Activated B cell treated with CpG ODN at 0.5 μM for 24 hours (primary cell): ENCODE measurements around the gene C22orf39. TPM values are rescaled to one million over a fixed set of nuclear protein-coding genes. Genes with fewer than 3 reads are reported as not detected.

Experiments used
- ATAC-seq: fragments of 200-7000 bp; cut with Tn5 transposase; one replicate; pipeline ENCODE4 v1.10.0; 2021; ENCODE audit warnings: low read depth, mild to moderate bottlenecking, moderate library complexity
- CTCF ChIA-PET: fragments of 350-600 bp; sonication (Branson Sonifier 250); formaldehyde crosslinking; loops from one replicate; lab custom pipeline; 2021; ENCODE audit warnings: antibody characterized with exemption; lab: Charles Lee
- POLR2A ChIA-PET: fragments of 350-600 bp; sonication (Branson Sonifier 250); formaldehyde crosslinking; loops from one replicate; lab custom pipeline; 2021; ENCODE audit warnings: antibody characterized with exemption; lab: Charles Lee
- DNase-seq: peaks from one replicate; pipeline ENCODE4 v3.0.0; 2022
- H3K27ac Mint-ChIP-seq: one replicate; pipeline ENCODE4 v1.8.0; 2020; ENCODE audit warnings: mixed read lengths
- H3K27me3 Mint-ChIP-seq: one replicate; pipeline ENCODE4 v1.8.0; 2021; ENCODE audit warnings: mixed read lengths
- H3K36me3 Mint-ChIP-seq: one replicate; pipeline ENCODE4 v1.8.0; 2021; ENCODE audit warnings: low read depth, mixed read lengths
- H3K4me1 Mint-ChIP-seq: one replicate; pipeline ENCODE4 v1.8.0; 2021; ENCODE audit warnings: mixed read lengths
- H3K4me3 Mint-ChIP-seq: one replicate; pipeline ENCODE4 v1.8.0; 2020; ENCODE audit warnings: mild to moderate bottlenecking, mixed read lengths
- H3K9me3 Mint-ChIP-seq: one replicate; pipeline ENCODE4 v1.8.0; 2020; ENCODE audit warnings: mixed read lengths
- intact Hi-C: fragments of 100-400 bp; cut with micrococcal nuclease; formaldehyde crosslinking; loops from one replicate; pipeline ENCODE4 v1.15.1; 2024
- total RNA-seq: library from RNA; stranded (reverse); gene quantifications from 2 replicates; pipeline ENCODE4 v1.2.3, GENCODE V29; 2022
- TF ChIP-seq, protein P1 (sequence below): fragments of 200-600 bp; IDR thresholded peaks from one replicate; pipeline ENCODE4 v1.8.0; 2022; ENCODE audit warnings: antibody characterized with exemption, mild to moderate bottlenecking

The C22orf39 gene
- total RNA-seq, 1 donor from 2014 or later = 43.0 TPM

DNA sequence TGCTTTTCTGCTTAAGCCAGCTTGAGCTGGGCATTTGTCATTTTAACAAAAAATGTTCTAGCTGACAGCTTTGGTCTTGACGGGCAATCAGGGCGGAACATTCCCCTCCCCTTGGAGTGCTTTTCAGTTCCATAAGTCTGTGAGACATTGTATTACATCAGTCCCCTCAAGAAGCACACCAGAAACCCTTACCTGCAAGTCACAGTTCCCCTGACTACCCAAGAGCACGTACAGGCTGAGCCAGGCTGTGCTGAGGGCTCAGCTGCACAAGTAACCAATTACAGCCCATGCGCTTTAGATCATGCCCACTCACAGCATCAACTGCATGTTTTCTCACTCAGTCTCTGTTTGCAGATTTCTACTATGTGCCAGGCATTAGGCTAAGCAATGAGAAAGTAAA, 35.0 kb downstream of the C22orf39 start:
- no peak overlapping the region for H3K4me3 Mint-ChIP-seq
- H3K27ac Mint-ChIP-seq = no peak overlapping the region
- ChIA-PET POLR2A (no interaction called here), CTCF (no interaction called here)
- no peak for DNase-seq
- H3K9me3 Mint-ChIP-seq = no peaks in the 10 kb centered on the region
- peaks cover 17% of the 10 kb centered on the region for H3K4me1 Mint-ChIP-seq
- peaks cover 52% of the 10 kb centered on the region for H3K36me3 Mint-ChIP-seq
- H3K27me3 Mint-ChIP-seq = no peaks in the 10 kb centered on the region
- TF ChIP-seq, protein P1, sequence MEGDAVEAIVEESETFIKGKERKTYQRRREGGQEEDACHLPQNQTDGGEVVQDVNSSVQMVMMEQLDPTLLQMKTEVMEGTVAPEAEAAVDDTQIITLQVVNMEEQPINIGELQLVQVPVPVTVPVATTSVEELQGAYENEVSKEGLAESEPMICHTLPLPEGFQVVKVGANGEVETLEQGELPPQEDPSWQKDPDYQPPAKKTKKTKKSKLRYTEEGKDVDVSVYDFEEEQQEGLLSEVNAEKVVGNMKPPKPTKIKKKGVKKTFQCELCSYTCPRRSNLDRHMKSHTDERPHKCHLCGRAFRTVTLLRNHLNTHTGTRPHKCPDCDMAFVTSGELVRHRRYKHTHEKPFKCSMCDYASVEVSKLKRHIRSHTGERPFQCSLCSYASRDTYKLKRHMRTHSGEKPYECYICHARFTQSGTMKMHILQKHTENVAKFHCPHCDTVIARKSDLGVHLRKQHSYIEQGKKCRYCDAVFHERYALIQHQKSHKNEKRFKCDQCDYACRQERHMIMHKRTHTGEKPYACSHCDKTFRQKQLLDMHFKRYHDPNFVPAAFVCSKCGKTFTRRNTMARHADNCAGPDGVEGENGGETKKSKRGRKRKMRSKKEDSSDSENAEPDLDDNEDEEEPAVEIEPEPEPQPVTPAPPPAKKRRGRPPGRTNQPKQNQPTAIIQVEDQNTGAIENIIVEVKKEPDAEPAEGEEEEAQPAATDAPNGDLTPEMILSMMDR = no peak
- ATAC-seq = no peak
- intact Hi-C loops = no loop called here

DNA sequence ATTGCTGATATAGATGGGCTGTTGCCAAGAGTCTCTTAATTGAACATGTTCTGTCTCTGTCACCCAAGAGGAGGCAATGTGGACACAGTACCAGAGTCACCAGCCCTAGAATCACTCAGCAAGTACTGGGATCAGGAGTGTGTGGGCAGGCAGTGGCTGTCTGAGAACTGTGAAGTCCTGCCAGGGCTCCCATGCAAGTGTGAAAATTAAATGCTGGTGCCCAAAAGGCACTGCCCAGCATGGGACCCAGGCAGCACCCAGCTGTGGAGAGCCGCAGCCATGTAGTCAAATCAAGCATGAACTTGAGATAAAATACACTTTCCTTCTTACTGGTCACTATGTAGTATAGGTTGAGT, 35.8 kb downstream of the C22orf39 start:
- ChIA-PET POLR2A (no interaction called here), CTCF (no interaction called here)
- H3K4me3 Mint-ChIP-seq = no peak overlapping the region
- no peaks in the 10 kb centered on the region for H3K27me3 Mint-ChIP-seq
- H3K36me3 Mint-ChIP-seq = peaks cover 58% of the 10 kb centered on the region
- peaks cover 17% of the 10 kb centered on the region for H3K4me1 Mint-ChIP-seq
- no peaks in the 10 kb centered on the region for H3K9me3 Mint-ChIP-seq
- intact Hi-C loops = no loop called here
- H3K27ac Mint-ChIP-seq = no peak overlapping the region
- TF ChIP-seq, protein P1 = no peak
- ATAC-seq (no peak), DNase-seq (no peak)

DNA sequence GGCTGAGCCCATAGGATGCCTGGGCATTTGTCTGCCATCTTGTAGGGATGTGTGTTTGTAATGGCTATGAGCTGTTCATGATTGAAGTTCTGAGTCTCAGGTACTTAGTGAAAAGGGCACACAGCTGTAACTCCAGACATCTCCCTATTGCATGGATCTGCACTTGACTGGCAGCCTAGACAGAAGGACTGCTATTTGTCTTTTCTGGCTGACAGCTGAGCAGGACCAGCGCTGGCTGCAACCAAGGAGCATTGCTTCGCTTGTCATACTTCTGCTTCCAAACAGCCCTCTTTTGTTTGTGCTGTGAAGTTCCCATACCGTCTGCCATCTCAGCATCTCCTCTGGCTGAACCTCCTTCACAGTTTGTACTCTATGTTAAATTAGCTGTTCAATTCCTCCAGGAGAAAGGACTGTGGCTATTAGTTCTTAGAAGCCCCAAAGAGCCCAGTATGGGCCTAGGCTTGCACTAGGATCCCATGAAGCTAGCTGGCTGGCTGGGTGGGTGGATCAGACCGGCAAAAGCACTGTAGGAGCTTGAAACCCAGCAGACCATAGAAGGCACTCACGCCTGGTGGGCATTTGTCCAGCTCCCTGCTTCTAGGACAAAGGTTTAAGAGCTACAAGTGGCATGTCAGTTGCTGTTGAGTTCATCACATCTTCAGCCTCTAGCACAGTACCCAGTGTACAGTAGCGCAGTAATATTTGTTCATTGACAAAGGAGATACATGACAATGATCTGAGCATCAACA, 36.4 kb downstream of the C22orf39 start:
- Mint-ChIP-seq H3K27ac (no peak overlapping the region), H3K4me3 (no peak overlapping the region), H3K4me1 (peaks cover 14% of the 10 kb centered on the region), H3K27me3 (no peaks in the 10 kb centered on the region), H3K36me3 (peaks cover 63% of the 10 kb centered on the region), H3K9me3 (no peaks in the 10 kb centered on the region)
- CTCF ChIA-PET = no interaction called here
- intact Hi-C loops = no loop called here
- no peak for DNase-seq
- TF ChIP-seq, protein P1 = no peak
- ATAC-seq = no peak
- POLR2A ChIA-PET = no interaction called here

DNA sequence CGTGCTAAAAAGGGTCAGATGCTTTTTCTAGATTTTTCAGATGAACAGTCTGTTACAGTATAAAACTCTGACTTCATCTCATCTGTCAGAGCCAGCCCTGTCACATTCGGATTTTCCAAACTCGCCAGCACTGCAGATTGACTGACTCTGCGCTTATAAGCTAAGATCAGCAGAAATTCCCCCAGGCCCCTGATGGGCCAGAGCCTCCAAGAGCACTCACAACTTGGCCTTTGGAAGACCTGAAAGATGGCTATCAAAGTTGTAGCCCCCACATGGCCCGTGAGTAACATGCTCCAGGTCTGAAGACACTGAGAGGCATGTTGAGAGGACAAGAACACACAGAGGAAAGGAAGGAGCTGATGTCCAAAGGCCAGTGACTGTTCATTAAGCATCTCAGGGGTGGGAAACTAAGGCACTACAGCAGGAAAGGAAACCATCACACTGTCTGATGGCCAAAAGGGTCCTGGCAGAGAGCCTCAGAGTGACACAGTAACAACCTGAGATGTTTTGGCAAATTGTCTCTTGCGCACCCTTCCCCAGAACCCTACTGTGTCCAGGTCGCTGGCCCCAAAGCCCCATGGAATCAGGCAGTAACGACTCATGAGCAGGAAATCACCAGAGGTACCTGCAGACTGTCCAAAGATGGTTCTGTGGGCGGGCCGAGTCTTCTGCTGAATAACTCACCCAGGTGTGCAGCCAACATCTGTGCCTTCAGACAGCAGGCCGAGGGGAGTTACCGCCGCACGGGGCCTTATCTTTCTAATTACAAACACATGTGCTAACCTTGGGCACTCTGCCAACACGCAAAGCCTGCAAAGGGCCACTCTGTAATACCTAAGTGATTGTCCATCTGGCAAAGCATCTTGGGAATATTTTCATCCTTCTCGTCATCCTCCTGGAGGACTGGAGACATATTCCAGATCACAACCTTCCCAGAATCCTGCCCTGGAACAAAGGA, 39.6 kb downstream of the C22orf39 start:
- TF ChIP-seq, protein P1 = no peak
- DNase-seq (no peak), ATAC-seq (no peak)
- Mint-ChIP-seq H3K9me3 (no peaks in the 10 kb centered on the region), H3K4me1 (peaks cover 22% of the 10 kb centered on the region), H3K4me3 (no peak overlapping the region), H3K36me3 (peaks cover 82% of the 10 kb centered on the region), H3K27me3 (no peaks in the 10 kb centered on the region), H3K27ac (no peak overlapping the region)
- POLR2A ChIA-PET = no interaction called here
- intact Hi-C loops = no loop called here
- CTCF ChIA-PET = no interaction called here

DNA sequence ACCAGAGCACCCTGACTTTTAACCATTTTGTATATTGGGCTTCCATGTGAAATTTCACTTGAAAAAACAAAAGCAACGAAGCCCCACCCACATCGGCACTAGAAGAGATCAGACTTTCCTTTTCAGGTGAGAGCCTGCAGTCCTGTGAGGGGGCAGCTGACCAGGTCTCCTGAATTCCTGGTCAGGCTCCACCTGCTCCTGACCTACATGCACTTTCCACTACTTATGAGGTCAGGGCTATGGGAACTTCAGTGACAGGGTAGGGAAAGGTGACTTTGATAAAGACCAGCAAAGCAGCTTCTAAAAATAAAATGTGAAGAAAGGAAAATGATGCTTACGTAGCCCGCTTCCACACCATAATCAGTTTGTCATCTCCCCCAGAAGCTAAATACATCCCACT, 40.7 kb downstream of the C22orf39 start:
- POLR2A ChIA-PET = no interaction called here
- Mint-ChIP-seq H3K27me3 (no peaks in the 10 kb centered on the region), H3K36me3 (peaks cover 84% of the 10 kb centered on the region), H3K27ac (no peak overlapping the region), H3K4me1 (peaks cover 15% of the 10 kb centered on the region), H3K4me3 (no peak overlapping the region), H3K9me3 (no peaks in the 10 kb centered on the region)
- intact Hi-C loops = no loop called here
- TF ChIP-seq, protein P1 = no peak
- ATAC-seq (no peak), DNase-seq (no peak)
- CTCF ChIA-PET = no interaction called here
